OCI-LY7 (cell line): ENCODE data around the gene GADL1. TPM values are rescaled to one million over a fixed set of nuclear protein-coding genes. Genes with fewer than 3 reads are reported as not detected.

Experiments used
- BruUV-seq: library from RNA; stranded (reverse); fragments of 400-500 nt; replicated peaks from 2 replicates; lab custom pipeline; 2021; lab: Mats Ljungman, UMichigan
- CTCF ChIA-PET: fragments of 300-600 bp; sonication (Branson Sonifier 250); formaldehyde crosslinking; loops from one replicate; lab custom pipeline; 2022; ENCODE audit warnings: antibody characterized with exemption; ENCODE audit not compliant: unreplicated experiment; lab: Charles Lee
- POLR2A ChIA-PET: fragments of 300-600 bp; sonication (Branson Sonifier 250); formaldehyde crosslinking; loops from one replicate; lab custom pipeline; 2022; ENCODE audit warnings: antibody characterized with exemption; lab: Charles Lee
- DNase-seq: peaks from one replicate; pipeline ENCODE4 v3.0.0-alpha.2; 2015; ENCODE audit warnings: low spot score
- H2AFZ ChIP-seq: fragments of 200-600 bp; sonication (generic), shearing (Covaris generic); 2 replicates; pipeline ENCODE4 v1.6.1; 2014; ENCODE audit warnings: mild to moderate bottlenecking, antibody characterized with exemption, low read length, moderate library complexity
- H3K27ac ChIP-seq: fragments of 200-600 bp; sonication (generic); 2 replicates; pipeline ENCODE4 v1.5.1; 2014; ENCODE audit warnings: mixed run types, low read depth, mild to moderate bottlenecking, moderate library complexity, low read length, inconsistent platforms; ENCODE audit not compliant: poor library complexity, severe bottlenecking
- H3K36me3 ChIP-seq: fragments of 200-600 bp; sonication (generic); 2 replicates; pipeline ENCODE4 v1.6.1; 2014; ENCODE audit warnings: mild to moderate bottlenecking, antibody characterized with exemption, low read length, moderate library complexity, mixed read lengths; ENCODE audit not compliant: insufficient read depth
- H3K4me1 ChIP-seq: fragments of 200-600 bp; sonication (generic); 2 replicates; pipeline ENCODE4 v1.5.1; 2014; ENCODE audit warnings: mild to moderate bottlenecking, low read length; ENCODE audit not compliant: insufficient read depth, poor library complexity, severe bottlenecking
- H3K4me2 ChIP-seq: fragments of 200-600 bp; sonication (generic); 2 replicates; pipeline ENCODE4 v1.6.1; 2014; ENCODE audit warnings: mild to moderate bottlenecking, low read length
- H3K4me3 ChIP-seq: fragments of 200-600 bp; sonication (generic); 2 replicates; pipeline ENCODE4 v1.5.1; 2014; ENCODE audit warnings: mild to moderate bottlenecking, low read depth, low read length; ENCODE audit not compliant: poor library complexity, severe bottlenecking
- H3K79me2 ChIP-seq: fragments of 200-600 bp; sonication (generic); 2 replicates; pipeline ENCODE4 v1.6.1; 2016; ENCODE audit warnings: low read depth, mild to moderate bottlenecking, low read length, moderate library complexity, mixed read lengths; ENCODE audit not compliant: insufficient read depth
- H3K9me2 ChIP-seq: fragments of 200-600 bp; sonication (generic); 2 replicates; pipeline ENCODE4 v1.6.1; 2016; ENCODE audit warnings: mild to moderate bottlenecking, low read length, mixed read lengths; ENCODE audit not compliant: insufficient read depth
- H3K9me3 ChIP-seq: fragments of 200-600 bp; sonication (generic); 2 replicates; pipeline ENCODE4 v1.6.1; 2014; ENCODE audit warnings: mild to moderate bottlenecking, mixed run types, low read length, mixed read lengths
- H4K20me1 ChIP-seq: fragments of 200-600 bp; sonication (generic); 2 replicates; pipeline ENCODE4 v1.6.1; 2014; ENCODE audit warnings: mild to moderate bottlenecking, antibody characterized with exemption, low read length, moderate library complexity, mixed read lengths; ENCODE audit not compliant: insufficient read depth
- CTCF ChIP-seq: fragments of 200-600 bp; sonication (generic); conservative IDR thresholded peaks from 2 replicates; pipeline ENCODE4 v1.5.1; 2014; ENCODE audit warnings: mild to moderate bottlenecking, antibody characterized with exemption, low read length, moderate library complexity, mixed read lengths
- EZH2phosphoT487 ChIP-seq: fragments of 200-600 bp; sonication (generic); IDR thresholded peaks from 2 replicates; pipeline ENCODE4 v1.6.1; 2018; ENCODE audit warnings: low read depth, borderline replicate concordance, mild to moderate bottlenecking, mixed run types, antibody characterized with exemption, low read length, moderate library complexity, mixed read lengths
- intact Hi-C: fragments of 100-400 bp; cut with micrococcal nuclease; formaldehyde crosslinking; loops from one replicate; pipeline ENCODE4 v1.10.0; 2022; ENCODE audit not compliant: unreplicated experiment
- total RNA-seq, 2 experiments: library from RNA; depleted of rRNA in 1 of 2; stranded (reverse); fragments of >200 nt in 1 of 2; shearing (Covaris generic) in 1 of 2; gene quantifications; 2 replicates each; pipeline ENCODE4 v1.2.3, GENCODE V29; 2014 to 2022

Gene GADL1
- total RNA-seq, 2 experiments from 2014 or later, result not detected

GRCh38 chr3:30864836-30865235 lies 29.6 kb downstream of the GADL1 start:
- Histone ChIP-seq H3K4me1 (no peaks in the 10 kb centered on the region), H3K4me3 (no peak overlapping the region), H3K36me3 (no peaks in the 10 kb centered on the region), H3K4me2 (no peak overlapping the region), H3K27ac (no peak overlapping the region), H3K9me2 (no peaks in the 10 kb centered on the region), H4K20me1 (no peaks in the 10 kb centered on the region), H2AFZ (no peak overlapping the region), H3K9me3 (no peaks in the 10 kb centered on the region), H3K79me2 (no peaks in the 10 kb centered on the region)
- ChIA-PET POLR2A (no interaction called here), CTCF (no interaction called here)
- no peak for TF ChIP-seq CTCF
- TF ChIP-seq EZH2phosphoT487, result no peak
- intact Hi-C loops, result no loop called here
- BruUV-seq, result no TSS peak
- DNase-seq, result no peak

- Histone ChIP-seq H2AFZ (no peak overlapping the region), H3K36me3 (no peaks in the 10 kb centered on the region), H4K20me1 (no peaks in the 10 kb centered on the region), H3K9me2 (no peaks in the 10 kb centered on the region), H3K9me3 (no peaks in the 10 kb centered on the region), H3K79me2 (no peaks in the 10 kb centered on the region), H3K4me3 (no peak overlapping the region), H3K27ac (no peak overlapping the region), H3K4me2 (no peak overlapping the region), H3K4me1 (no peaks in the 10 kb centered on the region)
- CTCF ChIA-PET, result no interaction called here
- no peak for DNase-seq
- no TSS peak for BruUV-seq
- TF ChIP-seq CTCF (no peak), EZH2phosphoT487 (no peak)
- intact Hi-C loops, result no loop called here
- POLR2A ChIA-PET, result interaction anchor here (1.1 kb wide), 1 partner anchor 30 kb away, joined by 4 read pairs; no protein-coding TSS in a partner anchor
Measured at GRCh38 chr3:30864132-30864531, 30.3 kb downstream of the GADL1 start.

- TF ChIP-seq CTCF (no peak), EZH2phosphoT487 (no peak)
Measured at GRCh38 chr3:30862004-30862403, 32.5 kb downstream of the GADL1 start.

More at GRCh38 chr3:30862004-30862403, 32.5 kb downstream of the GADL1 start:
- Histone ChIP-seq H4K20me1 (no peaks in the 10 kb centered on the region), H3K4me2 (no peak overlapping the region), H3K4me3 (no peak overlapping the region), H3K4me1 (no peaks in the 10 kb centered on the region), H3K9me3 (no peaks in the 10 kb centered on the region), H3K79me2 (no peaks in the 10 kb centered on the region), H3K27ac (no peak overlapping the region), H2AFZ (no peak overlapping the region), H3K9me2 (no peaks in the 10 kb centered on the region), H3K36me3 (no peaks in the 10 kb centered on the region)
- ChIA-PET POLR2A (interaction anchor here (0.7 kb wide), 1 partner anchor 305 kb away, joined by 3 read pairs; no protein-coding TSS in a partner anchor), CTCF (no interaction called here)
- no peak for DNase-seq
- intact Hi-C loops, result no loop called here
- no TSS peak for BruUV-seq
